WTC11 (cell line): ENCODE data around the gene SETD1A. TPM values are rescaled to one million over a fixed set of nuclear protein-coding genes. Genes with fewer than 3 reads are reported as not detected.

ENCODE experiments used
- ATAC-seq: fragments of 200-7000 bp; cut with Tn5 transposase; 2 replicates; pipeline ENCODE4 v1.10.0; 2021; ENCODE audit warnings: mild to moderate bottlenecking, moderate library complexity
- CTCF ChIA-PET: fragments of 300-600 bp; sonication (Branson Sonifier 250); formaldehyde crosslinking; loops from one replicate; lab custom pipeline; 2021; ENCODE audit warnings: antibody characterized with exemption; lab: Charles Lee
- POLR2A ChIA-PET: fragments of 350-600 bp; sonication (Branson Sonifier 250); formaldehyde crosslinking; loops from one replicate; lab custom pipeline; 2021; ENCODE audit warnings: antibody characterized with exemption; lab: Charles Lee
- DNase-seq: peaks from one replicate; pipeline ENCODE4 v3.0.0; 2021; ENCODE audit warnings: low spot score
- H3K27ac Mint-ChIP-seq: 2 replicates; pipeline ENCODE4 v1.8.0; 2021; ENCODE audit warnings: mixed read lengths
- H3K27me3 Mint-ChIP-seq: 2 replicates; pipeline ENCODE4 v1.8.0; 2021; ENCODE audit warnings: low read depth, mild to moderate bottlenecking, moderate library complexity, mixed read lengths
- H3K36me3 Mint-ChIP-seq: 2 replicates; pipeline ENCODE4 v1.8.0; 2021; ENCODE audit warnings: mixed read lengths
- H3K4me1 Mint-ChIP-seq: 2 replicates; pipeline ENCODE4 v1.8.0; 2022; ENCODE audit warnings: mixed read lengths
- H3K4me3 Mint-ChIP-seq: 2 replicates; pipeline ENCODE4 v1.8.0; 2021; ENCODE audit warnings: mild to moderate bottlenecking, moderate library complexity, mixed read lengths
- H3K9me3 Mint-ChIP-seq: 2 replicates; pipeline ENCODE4 v1.8.0; 2021; ENCODE audit warnings: mixed read lengths
- AFF4 ChIP-seq: sonication (generic); formaldehyde crosslinking; IDR thresholded peaks from 2 replicates; pipeline ENCODE4 v1.8.1; 2023; ENCODE audit warnings: mild to moderate bottlenecking, missing genetic modification reagents, borderline replicate concordance
- CTCF ChIP-seq: fragments of 200-600 bp; IDR thresholded peaks from 2 replicates; pipeline ENCODE4 v1.8.0; 2022; ENCODE audit warnings: antibody characterized with exemption
- E2F4 ChIP-seq: sonication (generic); formaldehyde crosslinking; IDR thresholded peaks from 2 replicates; pipeline ENCODE4 v1.8.1; 2022; ENCODE audit warnings: low read depth, mild to moderate bottlenecking, moderate library complexity, missing genetic modification reagents, borderline replicate concordance
- ETV6 ChIP-seq: sonication (generic); formaldehyde crosslinking; IDR thresholded peaks from 2 replicates; pipeline ENCODE4 v1.8.1; 2022; ENCODE audit warnings: mild to moderate bottlenecking, missing genetic modification reagents
- FOXJ3 ChIP-seq: sonication (generic); formaldehyde crosslinking; IDR thresholded peaks from 2 replicates; pipeline ENCODE4 v1.9.0; 2021; ENCODE audit warnings: missing genetic modification reagents, mild to moderate bottlenecking, borderline replicate concordance
- FOXK1 ChIP-seq: sonication (generic); formaldehyde crosslinking; IDR thresholded peaks from 2 replicates; pipeline ENCODE4 v1.8.0; 2022; ENCODE audit warnings: mild to moderate bottlenecking, moderate library complexity, missing genetic modification reagents
- FOXP4 ChIP-seq: sonication (generic); formaldehyde crosslinking; IDR thresholded peaks from 2 replicates; pipeline ENCODE4 v1.8.0; 2022; ENCODE audit warnings: mild to moderate bottlenecking, missing genetic modification reagents
- GABPB1 ChIP-seq: sonication (generic); formaldehyde crosslinking; IDR thresholded peaks from 2 replicates; pipeline ENCODE4 v1.8.1; 2023; ENCODE audit warnings: mild to moderate bottlenecking, missing genetic modification reagents
- JAZF1 ChIP-seq: fragments of 250-450 bp; sonication (Bioruptor Pico); IDR thresholded peaks from 2 replicates; pipeline ENCODE4 v1.9.0; 2021; ENCODE audit warnings: moderate library complexity, mild to moderate bottlenecking, inconsistent platforms
- MAX ChIP-seq: sonication (generic); formaldehyde crosslinking; IDR thresholded peaks from 2 replicates; pipeline ENCODE4 v1.8.0; 2022; ENCODE audit warnings: mild to moderate bottlenecking, missing genetic modification reagents
- PREB ChIP-seq: sonication (generic); formaldehyde crosslinking; IDR thresholded peaks from 2 replicates; pipeline ENCODE4 v1.8.1; 2022; ENCODE audit warnings: mild to moderate bottlenecking, missing genetic modification reagents, moderate library complexity, borderline replicate concordance
- TEAD4 ChIP-seq: sonication (generic); formaldehyde crosslinking; IDR thresholded peaks from 2 replicates; pipeline ENCODE4 v1.8.0; 2022; ENCODE audit warnings: mild to moderate bottlenecking, missing genetic modification reagents
- USF1 ChIP-seq: sonication (generic); formaldehyde crosslinking; IDR thresholded peaks from 2 replicates; pipeline ENCODE4 v1.8.0; 2022; ENCODE audit warnings: mild to moderate bottlenecking, missing genetic modification reagents
- ZNF219 ChIP-seq: sonication (generic); formaldehyde crosslinking; IDR thresholded peaks from 2 replicates; pipeline ENCODE4 v1.8.0; 2023; ENCODE audit warnings: missing genetic modification reagents, mild to moderate bottlenecking, borderline replicate concordance
- ZNF281 ChIP-seq: sonication (generic); formaldehyde crosslinking; IDR thresholded peaks from 2 replicates; pipeline ENCODE4 v1.8.0; 2023; ENCODE audit warnings: mild to moderate bottlenecking, missing genetic modification reagents
- ZNF396 ChIP-seq: fragments of 250-450 bp; sonication (Bioruptor Pico); IDR thresholded peaks from 2 replicates; pipeline ENCODE4 v1.8.0; 2021; ENCODE audit warnings: mild to moderate bottlenecking, moderate library complexity, borderline replicate concordance
- ZNF416 ChIP-seq: fragments of 250-450 bp; sonication (Bioruptor Pico); IDR thresholded peaks from 2 replicates; pipeline ENCODE4 v1.9.0; 2021; ENCODE audit warnings: mild to moderate bottlenecking, inconsistent platforms
- ZNF423 ChIP-seq: fragments of 250-450 bp; sonication (Bioruptor Pico); IDR thresholded peaks from 2 replicates; pipeline ENCODE4 v2.1.2; 2022; ENCODE audit warnings: mild to moderate bottlenecking, moderate library complexity
- ZSCAN18 ChIP-seq: fragments of 250-450 bp; sonication (Bioruptor Pico); IDR thresholded peaks from 2 replicates; pipeline ENCODE4 v2.1.2; 2022; ENCODE audit warnings: mild to moderate bottlenecking, moderate library complexity
- total RNA-seq: library from RNA; stranded (reverse); gene quantifications from 3 replicates; pipeline ENCODE4 v1.2.3, GENCODE V29; 2021

The SETD1A gene
- total RNA-seq, 1 experiment from 2014 or later: 31.1 TPM

- DNase-seq: no peak
- Mint-ChIP-seq H3K27me3 (no peaks in the 10 kb centered on the region), H3K9me3 (no peaks in the 10 kb centered on the region), H3K4me1 (peaks cover 7% of the 10 kb centered on the region), H3K36me3 (no peaks in the 10 kb centered on the region), H3K4me3 (no peak overlapping the region), H3K27ac (no peak overlapping the region)
- CTCF ChIA-PET: interaction anchor here (1.3 to 2.6 kb wide), 3 partner anchors 12 to 19 kb away, joined by 3 to 12 read pairs (median 5); partner anchors contain the start of gene HSD3B7
- POLR2A ChIA-PET: interaction anchor here (0.6 kb wide), 1 partner anchor 370 kb away, joined by 3 read pairs; no protein-coding TSS in a partner anchor
- TF ChIP-seq PREB (CRISPR knock-in tag) (no peak), JAZF1 (CRISPR knock-in tag) (no peak), ZSCAN18 (CRISPR knock-in tag) (no peak), ZNF416 (CRISPR knock-in tag) (no peak), USF1 (CRISPR knock-in tag) (no peak), ZNF423 (CRISPR knock-in tag) (no peak), ZNF219 (no peak), ZNF396 (no peak), GABPB1 (CRISPR knock-in tag) (no peak), ETV6 (no peak), AFF4 (no peak)
- ATAC-seq: no peak
These were observed 46.2 kb downstream of the SETD1A start for GRCh38 chr16:31003744-31004143.

- Mint-ChIP-seq H3K4me1 (peaks cover 15% of the 10 kb centered on the region), H3K27ac (no peak overlapping the region), H3K36me3 (no peaks in the 10 kb centered on the region), H3K27me3 (no peaks in the 10 kb centered on the region), H3K9me3 (no peaks in the 10 kb centered on the region), H3K4me3 (no peak overlapping the region)
- no peak for DNase-seq
- CTCF ChIA-PET: interaction anchor here (1.5 kb wide), 1 partner anchor 18 kb away, joined by 3 read pairs; no protein-coding TSS in a partner anchor
- ATAC-seq: no peak
- POLR2A ChIA-PET: interaction anchor here (1.0 kb wide), 1 partner anchor 35 kb away, joined by 3 read pairs; no protein-coding TSS in a partner anchor
- TF ChIP-seq ZNF416 (CRISPR knock-in tag): no peak
- TF ChIP-seq ZNF281 (CRISPR knock-in tag): no peak
- no peak for TF ChIP-seq CTCF
- TF ChIP-seq FOXK1 (CRISPR knock-in tag): no peak
- TF ChIP-seq FOXJ3 (CRISPR knock-in tag): no peak
- TF ChIP-seq TEAD4: no peak
- TF ChIP-seq E2F4 (CRISPR knock-in tag): no peak
- no peak for TF ChIP-seq MAX (CRISPR knock-in tag)
- TF ChIP-seq FOXP4: no peak
- no peak for TF ChIP-seq ZNF396
These were observed 47.1 kb downstream of the SETD1A start for GRCh38 chr16:31004658-31005057.
